Adipocyte (in vitro differentiated cells): ENCODE data around the gene CNN2.

Source experiments
- DNase-seq: peaks from one replicate; pipeline ENCODE4 v3.0.0-alpha.2; 2015; ENCODE audit warnings: low read depth
- H3K27me3 ChIP-seq: replicated peaks from 2 replicates; pipeline ENCODE4 v1.7.0; 2013; ENCODE audit warnings: mild to moderate bottlenecking, low read length, moderate library complexity; ENCODE audit not compliant: control insufficient read depth, insufficient read depth
- H3K36me3 ChIP-seq: 2 replicates; pipeline ENCODE4 v1.7.0; 2013; ENCODE audit warnings: low read length, mild to moderate bottlenecking, moderate library complexity; ENCODE audit not compliant: control insufficient read depth, insufficient read depth, severe bottlenecking
- H3K4me1 ChIP-seq: 2 replicates; pipeline ENCODE4 v1.7.0; 2013; ENCODE audit warnings: mild to moderate bottlenecking, low read length, moderate library complexity; ENCODE audit not compliant: control insufficient read depth, insufficient read depth
- H3K4me3 ChIP-seq: 2 replicates; pipeline ENCODE4 v1.7.0; 2013; ENCODE audit warnings: mild to moderate bottlenecking, low read length, moderate library complexity
- H3K9ac ChIP-seq: 2 replicates; pipeline ENCODE4 v1.7.0; 2013; ENCODE audit warnings: mild to moderate bottlenecking, low read length, moderate library complexity
- H3K9me3 ChIP-seq: 2 replicates; pipeline ENCODE4 v1.7.0; 2013; ENCODE audit warnings: mild to moderate bottlenecking, low read length, moderate library complexity; ENCODE audit not compliant: control insufficient read depth

Gene CNN2

DNA sequence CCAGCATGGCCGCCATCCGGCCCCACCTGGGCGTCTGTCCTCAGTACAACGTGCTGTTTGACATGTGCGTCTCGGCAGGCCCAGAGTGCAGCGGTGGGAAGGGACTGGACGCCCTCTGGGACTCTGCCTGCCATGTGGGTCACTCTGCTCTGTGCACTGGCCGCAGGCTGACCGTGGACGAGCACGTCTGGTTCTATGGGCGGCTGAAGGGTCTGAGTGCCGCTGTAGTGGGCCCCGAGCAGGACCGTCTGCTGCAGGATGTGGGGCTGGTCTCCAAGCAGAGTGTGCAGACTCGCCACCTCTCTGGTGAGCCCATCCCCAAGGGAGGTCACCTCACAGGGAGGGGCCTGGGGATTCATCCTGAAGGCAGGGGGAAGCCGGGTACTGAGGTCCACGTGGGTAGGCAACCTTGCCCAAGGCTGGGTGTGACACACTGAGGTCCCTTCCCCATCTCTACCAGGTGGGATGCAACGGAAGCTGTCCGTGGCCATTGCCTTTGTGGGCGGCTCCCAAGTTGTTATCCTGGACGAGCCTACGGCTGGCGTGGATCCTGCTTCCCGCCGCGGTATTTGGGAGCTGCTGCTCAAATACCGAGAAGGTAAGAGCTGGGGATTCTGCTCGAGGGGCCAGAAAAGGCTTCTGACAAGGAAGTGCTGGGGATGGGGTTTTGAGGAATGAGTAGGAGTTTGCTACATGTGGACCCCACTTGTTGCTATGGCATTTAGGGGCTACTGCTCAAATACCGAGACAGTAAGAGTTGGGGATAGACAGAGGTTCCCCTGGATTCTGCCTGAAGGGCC lies 24.8 kb downstream of the CNN2 start:
- Histone ChIP-seq H3K9me3 (peaks cover 5% of the 10 kb centered on the region), H3K36me3 (peaks cover 5% of the 10 kb centered on the region), H3K9ac (no peak overlapping the region)

GRCh38 chr19:1051791-1052190 lies 25.4 kb downstream of the CNN2 start:
- Histone ChIP-seq H3K4me3 (no peak overlapping the region), H3K9me3 (peaks cover 11% of the 10 kb centered on the region), H3K9ac (no peak overlapping the region), H3K27me3 (no peaks in the 10 kb centered on the region), H3K36me3 (peaks cover 8% of the 10 kb centered on the region), H3K4me1 (no peaks in the 10 kb centered on the region)
- no peak for DNase-seq

More for the DNA sequence above, 24.8 kb downstream of the CNN2 start:
- Histone ChIP-seq H3K4me1 (no peaks in the 10 kb centered on the region), H3K27me3 (no peaks in the 10 kb centered on the region), H3K4me3 (no peak overlapping the region)
- no peak for DNase-seq

DNA sequence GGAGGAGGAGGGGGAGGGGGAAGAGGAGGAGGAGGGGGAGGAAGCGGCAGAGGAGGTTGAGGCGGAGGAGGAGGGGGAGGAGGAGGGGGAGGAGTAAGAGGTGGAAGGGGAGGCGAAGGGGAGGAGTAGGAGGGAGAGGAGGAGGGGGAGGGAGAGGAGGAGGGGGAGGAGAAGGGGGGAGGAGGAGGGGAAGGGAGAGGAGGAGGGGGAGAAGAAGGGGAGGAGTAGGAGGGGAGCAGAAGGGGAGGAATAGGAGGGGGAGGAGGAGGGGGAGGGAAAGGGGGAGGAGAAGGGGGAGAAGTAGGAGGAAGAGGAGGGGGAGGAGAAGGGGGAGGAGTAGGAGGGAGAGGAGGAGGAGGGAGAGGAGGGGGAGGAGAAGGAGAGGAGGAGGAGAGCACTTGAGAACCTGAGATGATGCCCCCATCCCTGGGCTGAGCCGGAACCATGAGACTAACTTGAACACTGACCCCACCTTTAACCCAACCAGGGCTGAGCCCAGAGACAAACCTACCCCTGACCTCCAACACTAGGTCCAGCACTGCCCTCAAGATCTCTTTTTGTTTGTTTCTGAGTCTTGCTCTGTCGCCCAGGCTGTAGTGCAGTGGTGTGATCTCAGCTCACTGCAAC lies 26.1 kb downstream of the CNN2 start:
- Histone ChIP-seq H3K36me3 (peaks cover 9% of the 10 kb centered on the region), H3K9me3 (peaks cover 18% of the 10 kb centered on the region), H3K27me3 (no peaks in the 10 kb centered on the region), H3K4me3 (no peak overlapping the region), H3K9ac (no peak overlapping the region), H3K4me1 (no peaks in the 10 kb centered on the region)
- no peak for DNase-seq

DNA sequence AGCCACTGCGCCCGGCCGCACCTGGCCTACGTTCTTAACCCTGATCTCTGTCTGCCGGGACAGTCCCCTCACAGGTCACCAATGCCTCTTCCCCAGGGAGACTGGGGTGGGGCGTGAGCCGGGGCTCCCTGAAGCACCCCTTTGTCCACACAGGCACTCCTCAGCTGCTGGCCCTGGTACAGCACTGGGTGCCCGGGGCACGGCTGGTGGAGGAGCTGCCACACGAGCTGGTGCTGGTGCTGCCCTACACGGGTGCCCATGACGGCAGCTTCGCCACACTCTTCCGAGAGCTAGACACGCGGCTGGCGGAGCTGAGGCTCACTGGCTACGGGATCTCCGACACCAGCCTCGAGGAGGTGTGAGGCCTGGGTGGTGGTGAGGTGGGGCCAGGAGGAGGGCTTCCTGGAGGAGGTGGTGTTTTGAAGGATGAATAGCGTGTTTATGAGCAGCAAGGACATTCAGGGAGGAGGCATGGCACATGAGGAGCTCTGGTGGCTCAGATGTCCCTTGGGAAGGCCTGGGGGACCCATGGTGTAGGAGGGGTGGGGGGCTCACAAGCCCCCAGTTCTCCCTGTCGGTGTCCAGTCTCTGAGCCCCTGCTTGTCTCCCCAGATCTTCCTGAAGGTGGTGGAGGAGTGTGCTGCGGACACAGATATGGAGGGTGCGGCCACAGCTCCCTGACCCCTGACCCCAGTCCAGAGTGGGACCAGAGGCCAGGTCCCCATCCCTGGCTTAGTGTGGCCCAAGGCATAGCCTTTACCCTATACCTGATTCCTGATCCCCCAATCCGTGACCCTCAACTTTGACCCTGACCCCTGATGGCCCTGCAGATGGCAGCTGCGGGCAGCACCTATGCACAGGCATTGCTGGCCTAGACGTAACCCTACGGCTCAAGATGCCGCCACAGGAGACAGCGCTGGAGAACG lies 27.0 kb downstream of the CNN2 start:
- Histone ChIP-seq H3K9me3 (peaks cover 27% of the 10 kb centered on the region), H3K4me3 (no peak overlapping the region), H3K4me1 (no peaks in the 10 kb centered on the region), H3K9ac (no peak overlapping the region), H3K27me3 (no peaks in the 10 kb centered on the region), H3K36me3 (peaks cover 12% of the 10 kb centered on the region)
- DNase-seq = no peak

GRCh38 chr19:1054102-1055027 lies 28.0 kb downstream of the CNN2 start:
- no peak overlapping the region for H3K4me3 ChIP-seq
- peaks cover 33% of the 10 kb centered on the region for H3K9me3 ChIP-seq
- H3K4me1 ChIP-seq = no peaks in the 10 kb centered on the region
- no peak overlapping the region for H3K9ac ChIP-seq
- no peak for DNase-seq
- no peaks in the 10 kb centered on the region for H3K27me3 ChIP-seq
- peaks cover 17% of the 10 kb centered on the region for H3K36me3 ChIP-seq

- peaks cover 33% of the 10 kb centered on the region for H3K9me3 ChIP-seq
- no peak for DNase-seq
- no peak overlapping the region for H3K4me3 ChIP-seq
- H3K36me3 ChIP-seq = peaks cover 17% of the 10 kb centered on the region
- H3K9ac ChIP-seq = no peak overlapping the region
- H3K4me1 ChIP-seq = no peaks in the 10 kb centered on the region
- no peaks in the 10 kb centered on the region for H3K27me3 ChIP-seq
Measured at GRCh38 chr19:1055028-1055425, 28.6 kb downstream of the CNN2 start.

- no peak overlapping the region for H3K4me3 ChIP-seq
- H3K9ac ChIP-seq = no peak overlapping the region
- no peak for DNase-seq
- H3K4me1 ChIP-seq = no peaks in the 10 kb centered on the region
- peaks cover 33% of the 10 kb centered on the region for H3K9me3 ChIP-seq
- H3K36me3 ChIP-seq = peaks cover 17% of the 10 kb centered on the region
- no peaks in the 10 kb centered on the region for H3K27me3 ChIP-seq
Measured at GRCh38 chr19:1055886-1056620, 29.6 kb downstream of the CNN2 start.

- H3K4me3 ChIP-seq = no peak overlapping the region
Measured at GRCh38 chr19:1057176-1057855, 30.9 kb downstream of the CNN2 start.

GRCh38 chr19:1058112-1058511 lies 31.7 kb downstream of the CNN2 start:
- no peak for DNase-seq
- no peaks in the 10 kb centered on the region for H3K4me1 ChIP-seq
- H3K4me3 ChIP-seq = no peak overlapping the region
- H3K27me3 ChIP-seq = no peaks in the 10 kb centered on the region
- peaks cover 33% of the 10 kb centered on the region for H3K9me3 ChIP-seq
- peaks cover 17% of the 10 kb centered on the region for H3K36me3 ChIP-seq
- no peak overlapping the region for H3K9ac ChIP-seq

More at GRCh38 chr19:1057176-1057855, 30.9 kb downstream of the CNN2 start:
- no peaks in the 10 kb centered on the region for H3K4me1 ChIP-seq
- peaks cover 17% of the 10 kb centered on the region for H3K36me3 ChIP-seq
- H3K27me3 ChIP-seq = no peaks in the 10 kb centered on the region
- H3K9ac ChIP-seq = no peak overlapping the region
- peaks cover 33% of the 10 kb centered on the region for H3K9me3 ChIP-seq
- DNase-seq = peak; percentile 78
